ENCODE data around the gene CDK9.

The CDK9 gene

DNA sequence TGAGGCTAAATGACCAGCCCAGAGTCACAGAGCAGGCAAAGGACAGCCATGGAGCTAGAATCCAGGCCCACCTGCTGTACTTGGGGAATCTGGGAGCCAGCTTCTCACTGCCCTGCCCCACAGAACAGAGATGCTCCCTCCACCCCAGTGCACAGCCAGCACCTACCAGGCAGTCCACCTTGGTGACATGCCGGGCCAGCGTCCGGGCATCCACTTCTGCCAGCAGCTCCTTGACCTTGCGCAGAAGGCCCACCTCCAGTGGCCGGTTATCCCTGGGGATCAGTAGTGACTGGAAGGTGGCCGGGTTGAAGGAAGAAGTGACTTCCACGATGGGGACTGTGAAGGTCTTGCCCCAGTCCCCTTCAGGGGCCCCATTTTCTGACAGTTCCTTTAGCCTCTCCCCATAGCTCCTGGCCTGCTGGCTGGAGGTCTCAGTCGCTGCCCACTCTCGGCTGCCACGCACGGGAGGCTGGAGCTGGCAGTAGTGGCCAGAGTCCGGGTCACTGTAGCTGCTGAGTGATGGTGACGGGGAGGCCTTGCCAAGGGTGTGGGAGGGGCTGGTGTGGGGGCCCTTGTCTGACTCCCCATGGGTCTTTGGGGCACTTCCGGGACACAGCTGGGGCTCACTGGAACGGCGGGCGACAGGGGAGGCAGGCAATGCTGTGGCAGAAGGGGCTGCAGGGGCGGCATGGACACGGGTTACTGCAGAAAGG is 41.3 kb upstream of the CDK9 start:
- DNase-seq = no peak
- Histone ChIP-seq H3K27ac (no peak overlapping the region), H3K9me3 (ENCODE audit: severe bottlenecking) (peaks cover 6% of the 10 kb centered on the region), H3K4me3 (ENCODE audit: low read depth, low read length) (no peak overlapping the region), H3K27me3 (ENCODE audit: insufficient read depth, low read depth, severe bottlenecking) (no peaks in the 10 kb centered on the region), H3K36me3 (peaks cover 23% of the 10 kb centered on the region)
- TF ChIP-seq CTCF (IDR thresholded peaks at IDR 0.05; ENCODE audit: low read depth, low read length) = no peak

DNA sequence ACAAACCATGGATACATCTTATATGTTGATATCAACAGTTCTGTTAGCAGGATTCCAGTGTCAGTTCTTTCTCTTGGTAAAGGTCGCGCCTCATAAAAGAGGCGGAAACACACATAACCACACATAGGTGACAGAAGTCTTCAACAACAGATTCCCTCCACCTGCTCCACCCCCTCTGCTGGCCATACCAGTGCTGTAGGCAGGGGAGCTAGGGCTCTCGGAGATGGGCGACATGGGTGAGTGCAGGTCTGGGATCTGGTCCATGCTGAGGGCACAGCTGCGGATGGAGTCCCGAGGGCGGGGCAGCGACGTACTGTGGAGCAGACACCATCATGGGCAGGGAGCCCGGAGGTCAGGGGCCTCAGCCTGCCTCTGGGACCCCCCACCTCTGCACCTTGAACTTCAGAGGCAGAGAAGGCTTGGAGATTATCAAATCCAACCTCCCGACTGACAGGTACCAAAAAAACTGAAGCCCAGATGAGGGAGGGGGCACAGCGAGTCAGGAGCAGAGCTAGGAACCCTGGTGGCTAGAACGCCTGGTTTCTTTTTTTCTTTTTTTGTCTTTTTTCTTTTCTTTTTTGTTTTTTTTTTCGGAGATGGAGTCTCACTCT is 38.8 kb upstream of the CDK9 start:
- no peak; the same call in 1 of the 2 replicates for TF ChIP-seq CTCF (IDR thresholded peaks at IDR 0.05; ENCODE audit: low read depth, low read length)
- Histone ChIP-seq H3K36me3 (peaks cover 30% of the 10 kb centered on the region), H3K27ac (no peak overlapping the region), H3K9me3 (ENCODE audit: severe bottlenecking) (peaks cover 6% of the 10 kb centered on the region), H3K27me3 (ENCODE audit: insufficient read depth, low read depth, severe bottlenecking) (no peaks in the 10 kb centered on the region), H3K4me3 (ENCODE audit: low read depth, low read length) (no peak overlapping the region)
- DNase-seq = no peak

DNA sequence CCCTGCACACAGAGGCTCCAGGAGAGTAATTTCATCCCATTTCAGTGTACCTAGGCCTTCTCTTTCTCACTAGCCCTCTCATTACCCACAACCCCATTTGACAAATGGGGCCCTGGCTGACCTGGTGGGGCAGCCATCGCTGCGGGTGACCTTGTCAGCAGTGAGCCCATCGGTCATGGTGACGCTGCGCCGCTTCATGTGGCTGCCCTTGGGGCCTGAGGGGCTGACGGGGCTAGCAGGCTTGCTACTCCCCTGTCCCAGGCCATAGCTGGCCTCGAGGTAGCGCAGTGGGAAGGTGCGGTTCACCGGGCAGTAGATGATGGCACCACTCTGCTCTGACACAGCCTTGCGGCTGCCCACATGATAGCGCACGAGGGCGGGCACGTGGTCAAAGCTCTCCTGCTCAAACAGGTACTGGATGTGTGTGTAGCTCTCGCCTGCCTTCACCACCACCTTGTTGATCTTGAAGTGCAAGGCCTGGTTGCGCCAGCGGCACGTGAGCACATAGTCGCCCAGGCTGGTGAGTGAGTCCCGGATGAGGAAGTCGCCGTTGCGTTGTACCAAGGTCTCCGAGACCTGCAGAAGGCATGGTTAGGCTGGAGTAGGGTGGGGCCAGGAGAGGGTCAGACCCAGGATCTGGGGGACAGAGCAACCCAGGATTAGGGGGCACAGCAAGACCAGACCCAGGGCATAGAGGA is 36.6 kb upstream of the CDK9 start:
- Histone ChIP-seq H3K27ac (no peak overlapping the region), H3K27me3 (ENCODE audit: insufficient read depth, low read depth, severe bottlenecking) (no peaks in the 10 kb centered on the region), H3K4me3 (ENCODE audit: low read depth, low read length) (no peak overlapping the region), H3K9me3 (ENCODE audit: severe bottlenecking) (no peaks in the 10 kb centered on the region), H3K36me3 (peaks cover 22% of the 10 kb centered on the region)
- DNase-seq = no peak
- no peak for TF ChIP-seq CTCF (IDR thresholded peaks at IDR 0.05; ENCODE audit: low read depth, low read length)

DNA sequence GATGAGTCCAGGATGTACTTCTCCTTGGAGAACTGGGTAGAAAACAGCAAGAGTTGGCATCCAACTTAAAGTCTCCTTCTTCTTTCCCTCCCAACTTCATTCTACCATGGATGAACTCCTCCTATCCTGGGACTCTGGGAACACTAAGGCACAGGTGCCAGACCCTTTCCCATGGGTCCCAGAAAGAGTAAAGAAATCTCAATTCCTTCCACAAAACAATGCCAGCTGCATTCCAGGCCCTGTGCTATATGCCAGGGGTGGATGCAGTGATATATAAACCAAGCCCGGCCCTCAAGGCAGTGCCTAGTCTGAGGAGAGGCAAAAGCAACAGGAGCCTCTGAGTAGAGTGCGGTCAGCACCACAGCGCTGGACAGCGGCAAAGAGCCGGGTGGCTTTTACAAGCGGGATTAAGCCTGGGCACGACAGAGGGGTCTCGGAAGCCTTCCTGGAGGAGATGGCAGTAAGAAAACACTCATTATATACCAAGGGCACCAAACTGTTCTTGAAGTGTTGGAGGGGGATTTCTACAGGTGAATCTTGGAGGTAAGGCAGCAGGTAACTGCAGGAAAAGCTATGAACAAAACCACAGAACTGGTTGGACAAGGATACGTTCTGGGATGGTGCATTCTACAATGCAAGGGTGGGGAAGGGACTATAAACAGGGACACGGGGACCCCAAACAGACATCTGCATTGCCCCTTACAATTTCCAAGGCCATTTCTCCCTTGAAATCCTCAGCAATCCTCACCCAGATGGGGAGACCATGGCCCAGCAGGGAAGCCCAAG is 34.4 kb upstream of the CDK9 start:
- no peaks in the 10 kb centered on the region for H3K27me3 ChIP-seq (ENCODE audit: insufficient read depth, low read depth, severe bottlenecking)
- no peaks in the 10 kb centered on the region for H3K9me3 ChIP-seq (ENCODE audit: severe bottlenecking)
- no peak for DNase-seq
- H3K4me3 ChIP-seq (ENCODE audit: low read depth, low read length) = no peak overlapping the region
- peaks cover 22% of the 10 kb centered on the region for H3K36me3 ChIP-seq
- H3K27ac ChIP-seq = no peak overlapping the region
- no peak for TF ChIP-seq CTCF (IDR thresholded peaks at IDR 0.05; ENCODE audit: low read depth, low read length)

DNA sequence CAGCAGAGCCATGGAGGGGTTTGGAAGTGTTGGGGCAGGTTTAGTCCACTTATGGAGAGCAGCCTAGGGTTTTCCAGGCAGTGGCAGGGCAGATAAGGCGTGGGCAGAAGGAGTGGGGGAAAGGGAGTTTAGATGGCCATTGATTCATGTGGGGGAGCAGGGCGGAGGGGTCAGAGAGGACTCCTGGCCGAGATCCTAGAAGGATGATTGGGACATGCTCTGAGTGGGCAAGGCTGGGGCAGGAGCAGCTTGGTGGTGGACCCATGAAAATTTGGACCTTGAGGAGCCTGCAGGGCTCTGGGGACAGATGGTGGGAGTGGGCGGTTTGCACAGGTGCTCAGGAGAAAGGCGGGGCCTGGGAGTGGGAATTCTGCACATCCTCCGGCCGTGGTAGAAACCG is 32.7 kb upstream of the CDK9 start:
- H3K36me3 ChIP-seq = peaks cover 18% of the 10 kb centered on the region
- no peak for TF ChIP-seq CTCF (IDR thresholded peaks at IDR 0.05; ENCODE audit: low read depth, low read length)
- no peak for DNase-seq
- H3K27ac ChIP-seq = no peak overlapping the region
- H3K9me3 ChIP-seq (ENCODE audit: severe bottlenecking) = no peaks in the 10 kb centered on the region
- no peaks in the 10 kb centered on the region for H3K27me3 ChIP-seq (ENCODE audit: insufficient read depth, low read depth, severe bottlenecking)
- H3K4me3 ChIP-seq (ENCODE audit: low read depth, low read length) = no peak overlapping the region
